SH-SY5Y (cell line): Measurements from ENCODE around the gene AMPH.

ENCODE experiments used
- GATA2 ChIP-seq: IDR thresholded peaks from 2 replicates; pipeline ENCODE4 v1.6.1; 2011; ENCODE audit warnings: mild to moderate bottlenecking, low read depth, low read length
- GATA3 ChIP-seq: IDR thresholded peaks from 2 replicates; pipeline ENCODE4 v1.6.1; 2011; ENCODE audit warnings: low read depth, mild to moderate bottlenecking, low read length, moderate library complexity

DNA sequence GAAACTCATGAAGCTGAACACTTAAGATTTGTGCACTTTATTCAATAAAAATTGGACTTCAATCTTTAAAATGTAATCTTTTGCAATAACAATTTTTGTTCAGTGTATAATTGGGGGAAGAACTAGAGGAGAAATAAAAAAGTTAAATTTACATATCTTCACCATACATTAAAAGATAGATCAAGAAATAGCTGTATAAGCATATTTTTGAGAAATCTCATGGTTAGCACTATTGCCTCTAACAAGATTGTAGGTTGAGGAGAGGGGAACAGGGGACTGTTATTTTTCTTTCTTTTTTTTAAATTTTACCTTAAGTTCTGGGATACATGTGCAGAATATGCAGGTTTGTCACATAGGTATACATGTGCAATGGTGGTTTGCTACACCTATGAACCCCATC lies 5.3 kb downstream of the AMPH start:
- TF ChIP-seq GATA2 (no peak), GATA3 (no peak)
